H1 (cell line): Measurements from ENCODE around the gene SYNPO.

Experiments
- CTCF ChIP-seq, 3 experiments: IDR thresholded peaks; 1 replicate in 2 of 3; 2 replicates in 1 of 3; pipeline versions ENCODE4 v1.5.1 to v1.6.1; 2011; ENCODE audit warnings: low read length in 3 of 3, mild to moderate bottlenecking in 3 of 3, inconsistent platforms in 2 of 3, low read depth in 1 of 3, moderate library complexity in 1 of 3; ENCODE audit not compliant: insufficient read depth in 1 of 3; ENCODE audit errors: control extremely low read depth in 1 of 3
- EP300 ChIP-seq, 2 experiments: IDR thresholded peaks; 1 replicate in 1 of 2; 2 replicates in 1 of 2; pipeline ENCODE4 v1.6.1; 2011 to 2012; ENCODE audit warnings: low read depth in 2 of 2, low read length in 2 of 2, mild to moderate bottlenecking in 2 of 2, borderline replicate concordance in 1 of 2, inconsistent platforms in 1 of 2, moderate library complexity in 1 of 2
- EZH2 ChIP-seq: fragments of 200-600 bp; sonication (generic); IDR thresholded peaks from 2 replicates; pipeline ENCODE4 v1.7.1; 2012; ENCODE audit warnings: low read depth, mild to moderate bottlenecking, moderate library complexity, low read length, inconsistent platforms; ENCODE audit not compliant: severe bottlenecking
- PHF8 ChIP-seq: fragments of 200-600 bp; sonication (generic); conservative IDR thresholded peaks from 2 replicates; pipeline ENCODE4 v1.7.1; 2012; ENCODE audit warnings: low read depth, mild to moderate bottlenecking, inconsistent platforms, low read length, moderate library complexity
- POLR2AphosphoS5 ChIP-seq: IDR thresholded peaks from 2 replicates; pipeline ENCODE4 v1.6.1; 2011; ENCODE audit warnings: low read depth, low read length
- RXRA ChIP-seq: IDR thresholded peaks from 2 replicates; pipeline ENCODE4 v1.6.1; 2011; ENCODE audit warnings: low read depth, mild to moderate bottlenecking, low read length, moderate library complexity; ENCODE audit not compliant: insufficient read depth
- SUZ12 ChIP-seq: fragments of 200-600 bp; sonication (generic); IDR thresholded peaks from 2 replicates; pipeline ENCODE4 v1.6.1; 2012; ENCODE audit warnings: mild to moderate bottlenecking, inconsistent platforms, low read length, moderate library complexity, mixed read lengths
- ZNF274 ChIP-seq: IDR thresholded peaks from 2 replicates; pipeline ENCODE4 v1.7.0; 2012; ENCODE audit warnings: low read length, borderline replicate concordance; ENCODE audit errors: extremely low read depth
- TF ChIP-seq, protein P1 (sequence below): IDR thresholded peaks from 2 replicates; pipeline ENCODE4 v1.6.1; 2011; ENCODE audit warnings: low read length, improper control_type of control experiment
- TF ChIP-seq, protein P2 (sequence below): IDR thresholded peaks from 2 replicates; pipeline ENCODE4 v1.6.1; 2011; ENCODE audit warnings: low read depth, mild to moderate bottlenecking, low read length; ENCODE audit not compliant: insufficient read depth

DNA sequence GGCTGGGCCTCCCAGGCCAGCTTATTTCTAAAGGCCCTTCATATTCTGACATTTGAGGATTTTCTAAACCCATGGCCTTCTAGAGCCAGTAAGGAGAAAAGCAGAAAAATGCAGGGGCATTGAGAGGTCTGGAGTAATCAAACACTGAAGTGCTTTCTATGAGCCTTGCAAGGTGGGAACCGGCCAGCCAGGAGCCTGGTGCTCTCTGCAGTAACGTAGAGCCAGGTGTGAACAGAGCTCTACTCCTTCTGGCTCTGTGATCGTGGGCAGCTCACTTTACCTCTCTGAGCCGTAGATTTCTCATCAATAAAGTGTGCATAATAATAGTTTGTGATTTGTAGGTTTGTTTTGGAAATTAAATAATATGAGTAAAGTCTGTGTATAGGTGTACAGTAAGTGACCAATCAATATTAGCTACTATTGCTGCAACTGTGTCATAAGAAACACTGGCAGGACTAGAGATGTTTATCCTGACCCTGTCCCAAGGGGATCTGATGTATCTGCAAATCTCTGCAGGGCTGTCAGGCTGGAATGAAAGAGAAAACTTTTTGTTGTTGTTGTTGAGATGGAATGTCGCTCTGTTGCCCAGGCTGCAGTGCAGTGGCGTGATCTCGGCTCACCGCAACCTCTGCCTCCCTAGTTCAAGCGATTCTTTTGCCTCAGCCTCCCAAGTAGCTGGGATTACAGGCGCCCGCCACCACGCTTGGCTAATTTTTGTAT is 2.7 kb downstream of the SYNPO start:
- TF ChIP-seq, protein P1, sequence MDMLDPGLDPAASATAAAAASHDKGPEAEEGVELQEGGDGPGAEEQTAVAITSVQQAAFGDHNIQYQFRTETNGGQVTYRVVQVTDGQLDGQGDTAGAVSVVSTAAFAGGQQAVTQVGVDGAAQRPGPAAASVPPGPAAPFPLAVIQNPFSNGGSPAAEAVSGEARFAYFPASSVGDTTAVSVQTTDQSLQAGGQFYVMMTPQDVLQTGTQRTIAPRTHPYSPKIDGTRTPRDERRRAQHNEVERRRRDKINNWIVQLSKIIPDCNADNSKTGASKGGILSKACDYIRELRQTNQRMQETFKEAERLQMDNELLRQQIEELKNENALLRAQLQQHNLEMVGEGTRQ = no peak
- TF ChIP-seq CTCF (IDR thresholded peaks at IDR 0.05; ENCODE audit: control extremely low read depth in 1 of 3, insufficient read depth in 1 of 3, low read depth in 1 of 3, low read length in 3 of 3) (no peak), ZNF274 (no peak), EP300 (IDR thresholded peaks at IDR 0.05; ENCODE audit: borderline replicate concordance in 1 of 2, low read depth in 2 of 2, low read length in 2 of 2) (no peak), SUZ12 (no peak), POLR2AphosphoS5 (no peak), EZH2 (no peak), RXRA (no peak), PHF8 (no peak)
- TF ChIP-seq, protein P2, sequence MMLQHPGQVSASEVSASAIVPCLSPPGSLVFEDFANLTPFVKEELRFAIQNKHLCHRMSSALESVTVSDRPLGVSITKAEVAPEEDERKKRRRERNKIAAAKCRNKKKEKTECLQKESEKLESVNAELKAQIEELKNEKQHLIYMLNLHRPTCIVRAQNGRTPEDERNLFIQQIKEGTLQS = no peak
